Colonic mucosa (tissue), 4 donors: ENCODE measurements around the gene HSD11B1L. TPM values are rescaled to one million over a fixed set of nuclear protein-coding genes. Genes with fewer than 3 reads are reported as not detected.
"Not testable (repeated sequence)": the region's sequence is repeated elsewhere in the genome, so short reads cannot be mapped to it uniquely, and the experiment has no call there.

Experiments used
- DNase-seq: peaks from one replicate; pipeline ENCODE4 v3.0.0-alpha.2; 2020
- H3K27ac ChIP-seq: fragments of 200-600 bp; one replicate; pipeline ENCODE4 v1.8.0; 2021
- H3K27me3 ChIP-seq: fragments of 200-600 bp; one replicate; pipeline ENCODE4 v1.8.0; 2021
- H3K36me3 ChIP-seq: fragments of 200-600 bp; one replicate; pipeline ENCODE4 v1.8.0; 2021
- H3K4me1 ChIP-seq: fragments of 200-600 bp; one replicate; pipeline ENCODE4 v1.8.0; 2021; ENCODE audit warnings: mild to moderate bottlenecking
- H3K4me3 ChIP-seq: fragments of 200-600 bp; one replicate; pipeline ENCODE4 v1.8.0; 2021
- H3K9ac ChIP-seq, 2 donors: one replicate each; pipeline ENCODE4 v1.7.0; 2013; ENCODE audit warnings: control low read depth in 2 of 2, low read depth in 2 of 2, low read length in 2 of 2
- H3K9me3 ChIP-seq: fragments of 200-600 bp; one replicate; pipeline ENCODE4 v1.8.0; 2021
- intact Hi-C: fragments of 100-400 bp; cut with DNase I; formaldehyde crosslinking; loops from one replicate; pipeline ENCODE4 v1.14.1; 2022
- total RNA-seq, 2 donors: library from RNA; stranded (reverse); fragmentation: NEBNext Ultra II Directional in 1 of 2; extraction: Animal tissue kit (Norgen Biotek cat#: 25700) in 1 of 2; gene quantifications; one replicate each; pipeline ENCODE4 v1.2.1, GENCODE V29; 2021
- TF ChIP-seq, protein P1 (sequence below): fragments of 200-600 bp; IDR thresholded peaks from one replicate; pipeline ENCODE4 v1.8.0; 2022; ENCODE audit warnings: antibody characterized with exemption, mild to moderate bottlenecking
- donor health status: healthy.
- donor health status: DM: no; HTN: no; CAD: no.
- donor health status: DM: no; HTN: no; CAD: no.

The HSD11B1L gene
- total RNA-seq, 2 donors from 2014 or later: 3.2 to 3.4 TPM

DNA sequence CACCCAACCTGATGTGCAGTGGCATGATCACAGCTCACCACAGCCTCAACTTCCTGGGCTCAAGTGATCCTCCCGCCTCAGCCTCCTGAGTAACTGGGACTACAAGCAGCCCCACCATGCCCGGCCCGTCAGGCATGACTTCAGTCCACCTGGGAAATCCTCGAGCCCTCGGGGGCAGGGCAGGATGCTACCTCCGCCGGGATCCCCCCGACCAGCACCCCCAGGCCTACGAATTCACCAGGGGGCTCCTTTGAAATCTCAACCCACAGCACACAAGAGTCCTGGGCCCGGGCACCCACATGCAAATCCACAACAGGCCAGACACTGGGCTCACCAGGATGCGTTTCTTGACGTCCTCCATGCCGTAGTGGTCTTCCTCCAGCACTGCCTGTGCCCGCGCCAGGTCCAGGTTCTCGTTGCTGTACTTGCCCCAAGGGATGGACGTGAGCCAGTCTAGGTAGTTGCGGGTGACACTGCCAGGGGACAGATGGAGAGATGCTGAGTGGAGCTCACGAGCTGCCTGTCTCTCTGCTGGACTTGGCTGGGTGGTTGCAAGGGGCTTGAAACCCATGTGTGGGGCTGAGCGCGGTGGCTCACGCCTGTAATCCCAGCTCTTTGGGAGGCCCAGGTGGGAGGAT lies 19.7 kb downstream of the HSD11B1L start:
- Histone ChIP-seq H3K9me3 (no peaks in the 10 kb centered on the region), H3K4me1 (no peaks in the 10 kb centered on the region), H3K27ac (no peak overlapping the region), H3K27me3 (no peaks in the 10 kb centered on the region), H3K36me3 (peaks cover 9% of the 10 kb centered on the region), H3K9ac (no peak overlapping the region), H3K4me3 (no peak overlapping the region)
- TF ChIP-seq, protein P1, sequence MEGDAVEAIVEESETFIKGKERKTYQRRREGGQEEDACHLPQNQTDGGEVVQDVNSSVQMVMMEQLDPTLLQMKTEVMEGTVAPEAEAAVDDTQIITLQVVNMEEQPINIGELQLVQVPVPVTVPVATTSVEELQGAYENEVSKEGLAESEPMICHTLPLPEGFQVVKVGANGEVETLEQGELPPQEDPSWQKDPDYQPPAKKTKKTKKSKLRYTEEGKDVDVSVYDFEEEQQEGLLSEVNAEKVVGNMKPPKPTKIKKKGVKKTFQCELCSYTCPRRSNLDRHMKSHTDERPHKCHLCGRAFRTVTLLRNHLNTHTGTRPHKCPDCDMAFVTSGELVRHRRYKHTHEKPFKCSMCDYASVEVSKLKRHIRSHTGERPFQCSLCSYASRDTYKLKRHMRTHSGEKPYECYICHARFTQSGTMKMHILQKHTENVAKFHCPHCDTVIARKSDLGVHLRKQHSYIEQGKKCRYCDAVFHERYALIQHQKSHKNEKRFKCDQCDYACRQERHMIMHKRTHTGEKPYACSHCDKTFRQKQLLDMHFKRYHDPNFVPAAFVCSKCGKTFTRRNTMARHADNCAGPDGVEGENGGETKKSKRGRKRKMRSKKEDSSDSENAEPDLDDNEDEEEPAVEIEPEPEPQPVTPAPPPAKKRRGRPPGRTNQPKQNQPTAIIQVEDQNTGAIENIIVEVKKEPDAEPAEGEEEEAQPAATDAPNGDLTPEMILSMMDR: no peak
- intact Hi-C loops: no loop called here
- no peak for DNase-seq

GRCh38 chr19:5702053-5702410 lies 21.2 kb downstream of the HSD11B1L start:
- DNase-seq, H3K27me3 ChIP-seq, intact Hi-C loops: not testable (repeated sequence)

DNA sequence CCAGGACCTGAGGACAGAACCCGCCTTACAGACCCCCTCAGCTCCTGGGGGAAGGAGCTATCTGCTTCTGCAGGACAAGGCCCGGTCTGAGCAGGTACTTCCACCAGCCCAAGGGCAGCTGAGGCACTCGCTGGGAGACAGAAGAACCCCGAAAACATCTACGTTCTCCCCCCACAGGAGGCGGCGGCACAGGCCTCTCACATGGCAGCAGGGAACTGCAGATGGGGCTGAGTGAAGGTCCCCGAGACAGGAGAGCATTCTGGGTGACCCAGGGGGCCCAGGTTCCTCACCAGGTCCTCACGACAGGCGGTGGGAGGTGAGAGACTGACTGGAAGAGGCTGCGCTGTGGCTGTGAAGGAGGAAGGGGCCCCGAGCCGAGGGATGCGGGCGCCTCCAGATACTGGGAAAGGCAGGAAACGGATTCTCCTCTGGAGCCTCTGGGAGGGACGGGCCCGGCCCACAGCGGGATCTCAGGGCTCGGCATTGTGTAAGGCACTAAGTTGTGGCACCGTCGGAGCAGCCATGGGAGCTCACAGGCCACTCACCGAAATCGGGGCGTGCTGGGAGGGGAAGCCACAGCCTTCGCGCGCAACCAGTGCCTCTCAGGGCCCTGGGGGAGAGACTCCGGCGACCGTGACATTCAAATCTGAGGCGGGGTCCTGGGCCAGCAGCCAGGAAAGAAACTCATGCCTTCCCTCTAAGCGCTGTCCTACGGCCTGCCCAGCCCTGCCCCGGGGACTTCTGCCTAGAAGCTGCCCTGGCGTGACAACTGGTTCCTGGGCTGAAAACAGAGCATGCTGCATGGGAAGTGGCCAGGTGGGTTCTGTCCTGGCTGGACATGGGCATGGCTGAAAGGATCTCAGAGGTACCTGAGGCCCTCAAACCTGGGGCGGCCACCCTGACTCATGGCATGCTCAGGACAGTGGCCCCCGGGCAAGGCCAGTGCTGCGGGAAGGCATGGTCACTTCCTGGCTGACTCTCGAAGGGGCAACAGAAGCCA lies 23.3 kb downstream of the HSD11B1L start:
- DNase-seq: no peak
- H3K4me3 ChIP-seq: no peak overlapping the region

More at GRCh38 chr19:5702053-5702410, 21.2 kb downstream of the HSD11B1L start:
- not testable (repeated sequence) for H3K9ac ChIP-seq, H3K4me1 ChIP-seq, H3K9me3 ChIP-seq, H3K36me3 ChIP-seq, H3K27ac ChIP-seq, H3K4me3 ChIP-seq

GRCh38 chr19:5705552-5705951 lies 24.7 kb downstream of the HSD11B1L start:
- no peak overlapping the region for H3K9ac ChIP-seq
- DNase-seq: no peak
- no peaks in the 10 kb centered on the region for H3K36me3 ChIP-seq
- no peaks in the 10 kb centered on the region for H3K27me3 ChIP-seq
- intact Hi-C loops: no loop called here
- H3K27ac ChIP-seq: no peak overlapping the region
- TF ChIP-seq, protein P1: no peak
- no peaks in the 10 kb centered on the region for H3K4me1 ChIP-seq
- H3K4me3 ChIP-seq: no peak overlapping the region
- no peaks in the 10 kb centered on the region for H3K9me3 ChIP-seq

More for the DNA sequence above, 23.3 kb downstream of the HSD11B1L start:
- Histone ChIP-seq H3K9me3 (no peaks in the 10 kb centered on the region), H3K9ac (no peak overlapping the region), H3K4me1 (no peaks in the 10 kb centered on the region), H3K36me3 (peaks cover 1% of the 10 kb centered on the region), H3K27ac (no peak overlapping the region), H3K27me3 (no peaks in the 10 kb centered on the region)
- intact Hi-C loops: no loop called here
- TF ChIP-seq, protein P1: no peak

DNA sequence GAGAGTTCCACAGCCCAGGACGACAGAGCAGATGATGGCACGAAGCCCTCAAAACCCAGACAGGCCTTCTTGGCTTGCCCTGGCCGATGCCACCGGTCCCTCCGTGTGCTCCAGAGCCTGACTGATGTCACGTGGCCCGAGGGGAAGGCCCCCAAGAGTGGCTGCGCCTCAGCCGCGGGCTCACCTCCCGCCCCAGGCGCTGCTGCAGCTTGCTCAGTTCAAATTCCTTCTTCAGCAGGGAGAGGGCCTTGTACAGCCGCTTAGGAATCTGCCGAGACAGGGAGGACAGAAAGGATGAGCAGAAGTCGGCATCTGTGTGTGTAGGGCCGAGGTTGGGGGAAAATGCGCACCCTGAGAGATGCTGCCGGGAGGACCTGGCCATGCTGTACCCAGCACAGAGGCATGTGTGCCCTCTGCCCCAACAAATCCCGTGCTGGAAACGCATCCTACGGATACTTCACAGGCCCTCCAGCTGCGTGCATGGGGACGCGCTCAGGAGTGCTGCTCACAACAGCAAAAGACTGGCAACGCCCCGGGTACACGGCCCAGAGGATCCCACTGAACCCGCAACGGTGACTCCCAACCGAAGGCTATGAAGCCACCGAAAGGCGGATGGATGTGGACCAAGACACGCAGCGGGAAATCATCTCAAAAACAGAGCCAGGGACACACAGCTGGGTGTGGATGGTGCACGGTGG lies 26.2 kb downstream of the HSD11B1L start:
- Histone ChIP-seq H3K9ac (no peak overlapping the region), H3K9me3 (no peaks in the 10 kb centered on the region), H3K27ac (no peak overlapping the region), H3K4me1 (no peaks in the 10 kb centered on the region), H3K36me3 (no peaks in the 10 kb centered on the region), H3K4me3 (no peak overlapping the region), H3K27me3 (no peaks in the 10 kb centered on the region)
- DNase-seq: no peak
- TF ChIP-seq, protein P1: no peak
- intact Hi-C loops: no loop called here
